HepG2 (cell line): Measurements from ENCODE around the gene SIX4. TPM values are rescaled to one million over a fixed set of nuclear protein-coding genes. Genes with fewer than 3 reads are reported as not detected.
A peak's percentile ranks its signal among the peaks of the same experiment; 100 is the strongest.

Source experiments
- ATF7-NPFF ChIP-seq: sonication (generic); formaldehyde crosslinking; IDR thresholded peaks from 2 replicates; pipeline ENCODE4 v1.8.1; 2023; ENCODE audit warnings: mild to moderate bottlenecking, low read depth, missing genetic modification reagents, moderate library complexity
- HMG20A ChIP-seq: IDR thresholded peaks from 2 replicates; pipeline ENCODE4 v1.6.1; 2016; ENCODE audit warnings: borderline replicate concordance
- HMGXB4 ChIP-seq, 2 experiments: sonication (generic) in 1 of 2; formaldehyde crosslinking in 1 of 2; IDR thresholded peaks; 2 replicates each; pipeline versions ENCODE4 v1.4.0 to v1.6.1; 2018 to 2020; ENCODE audit warnings: missing genetic modification reagents in 2 of 2, borderline replicate concordance in 1 of 2, low read depth in 1 of 2, mild to moderate bottlenecking in 1 of 2, missing biosample characterization in 1 of 2
- NFRKB ChIP-seq: fragments of 450-650 bp; IDR thresholded peaks from 2 replicates; pipeline ENCODE4 v1.6.1; 2017
- NR2C2 ChIP-seq: sonication (generic); formaldehyde crosslinking; IDR thresholded peaks from 2 replicates; pipeline ENCODE4 v1.4.0; 2020; ENCODE audit warnings: missing genetic modification reagents, mild to moderate bottlenecking, moderate library complexity, borderline replicate concordance
- PHF21A ChIP-seq: sonication (generic); formaldehyde crosslinking; IDR thresholded peaks from 2 replicates; pipeline ENCODE4 v1.5.0; 2020; ENCODE audit warnings: mild to moderate bottlenecking, missing genetic modification reagents
- SP2 ChIP-seq: sonication (generic); formaldehyde crosslinking; IDR thresholded peaks from 2 replicates; pipeline ENCODE4 v1.5.1; 2020; ENCODE audit warnings: mild to moderate bottlenecking, missing genetic modification reagents
- TFDP1 ChIP-seq: IDR thresholded peaks from 2 replicates; pipeline ENCODE4 v1.6.1; 2016; ENCODE audit warnings: missing compliant biosample characterization, missing genetic modification reagents, borderline replicate concordance
- TMF1 ChIP-seq: sonication (generic); formaldehyde crosslinking; IDR thresholded peaks from 2 replicates; pipeline ENCODE4 v1.8.1; 2022; ENCODE audit warnings: low read depth, missing genetic modification reagents
- ZFP36L2 ChIP-seq: sonication (generic); formaldehyde crosslinking; IDR thresholded peaks from 2 replicates; pipeline ENCODE4 v1.4.0; 2020; ENCODE audit warnings: missing genetic modification reagents
- ZMYM4 ChIP-seq: sonication (generic); formaldehyde crosslinking; IDR thresholded peaks from 2 replicates; pipeline ENCODE4 v1.8.1; 2023; ENCODE audit warnings: mild to moderate bottlenecking, missing genetic modification reagents
- ZNF251 ChIP-seq: sonication (generic); formaldehyde crosslinking; IDR thresholded peaks from 2 replicates; pipeline ENCODE4 v1.9.0; 2021; ENCODE audit warnings: mild to moderate bottlenecking, missing genetic modification reagents
- ZNF260 ChIP-seq: sonication (generic); formaldehyde crosslinking; IDR thresholded peaks from 2 replicates; pipeline ENCODE4 v1.4.0; 2020; ENCODE audit warnings: missing genetic modification reagents, low read depth, mild to moderate bottlenecking, borderline replicate concordance
- ZNF335 ChIP-seq: sonication (generic); formaldehyde crosslinking; IDR thresholded peaks from 2 replicates; pipeline ENCODE4 v1.4.0; 2020; ENCODE audit warnings: missing genetic modification reagents
- ZNF430 ChIP-seq: sonication (generic); formaldehyde crosslinking; IDR thresholded peaks from 2 replicates; pipeline ENCODE4 v1.9.0; 2021; ENCODE audit warnings: mild to moderate bottlenecking, missing genetic modification reagents
- ZNF446 ChIP-seq: sonication (generic); formaldehyde crosslinking; IDR thresholded peaks from 2 replicates; pipeline ENCODE4 v1.5.0; 2020; ENCODE audit warnings: mild to moderate bottlenecking, missing genetic modification reagents
- ZNF549 ChIP-seq: sonication (generic); formaldehyde crosslinking; IDR thresholded peaks from 2 replicates; pipeline ENCODE4 v1.5.0; 2020; ENCODE audit warnings: missing genetic modification reagents
- ZNF557 ChIP-seq: sonication (generic); formaldehyde crosslinking; IDR thresholded peaks from 2 replicates; pipeline ENCODE4 v1.4.0; 2020; ENCODE audit warnings: missing genetic modification reagents
- ZSCAN31 ChIP-seq: sonication (generic); formaldehyde crosslinking; IDR thresholded peaks from 2 replicates; pipeline ENCODE4 v1.5.0; 2020; ENCODE audit warnings: low read depth, mild to moderate bottlenecking, missing genetic modification reagents
- ZSCAN9 ChIP-seq: IDR thresholded peaks from 2 replicates; pipeline ENCODE4 v1.6.1; 2016; ENCODE audit warnings: borderline replicate concordance
- polyA plus RNA-seq, 8 experiments: library from polyadenylated mRNA; depleted of rRNA in 3 of 8; stranded (reverse) in 7 of 8; unstranded in 1 of 8; fragments of >200 nt; fragmentation: Illumina TruSeq in 4 of 8; extraction: Trizol in 4 of 8; gene quantifications; 2 replicates each; pipeline versions ENCODE4 v1.2.1 to v1.2.3, GENCODE V29; 2011 to 2016; ENCODE audit warnings: low read depth in 4 of 8, missing spikeins in 1 of 8, mixed read lengths in 1 of 8; ENCODE audit not compliant: insufficient read depth in 1 of 8
- total RNA-seq, 5 experiments: library from RNA; depleted of rRNA; stranded (reverse); fragments of >200 nt; fragmentation: Illumina TruSeq; extraction: Trizol; gene quantifications; 2 replicates each; pipeline ENCODE4 v1.2.3, GENCODE V29; 2016; ENCODE audit warnings: low read depth in 1 of 5
- TF ChIP-seq, protein P1 (sequence below): sonication (generic); formaldehyde crosslinking; IDR thresholded peaks from 2 replicates; pipeline ENCODE4 v1.5.0; 2020; ENCODE audit warnings: missing genetic modification reagents
- TF ChIP-seq, protein P2 (sequence below): sonication (generic); formaldehyde crosslinking; IDR thresholded peaks from 2 replicates; pipeline ENCODE4 v1.4.0; 2020; ENCODE audit warnings: low read depth, mild to moderate bottlenecking, missing genetic modification reagents
- TF ChIP-seq, protein P3 (sequence below): fragments of 450-650 bp; IDR thresholded peaks from 2 replicates; pipeline ENCODE4 v1.6.1; 2017; ENCODE audit warnings: mild to moderate bottlenecking

The SIX4 gene
- total and polyA plus RNA-seq, 2 of the 13 experiments (the other 11 are each of a cell fraction or from before 2014, with no cell fraction given): 5.0 to 6.0 TPM

GRCh38 chr14:60722357-60723115, 1.6 kb downstream of the SIX4 start (continued):
- TF ChIP-seq, protein P1, sequence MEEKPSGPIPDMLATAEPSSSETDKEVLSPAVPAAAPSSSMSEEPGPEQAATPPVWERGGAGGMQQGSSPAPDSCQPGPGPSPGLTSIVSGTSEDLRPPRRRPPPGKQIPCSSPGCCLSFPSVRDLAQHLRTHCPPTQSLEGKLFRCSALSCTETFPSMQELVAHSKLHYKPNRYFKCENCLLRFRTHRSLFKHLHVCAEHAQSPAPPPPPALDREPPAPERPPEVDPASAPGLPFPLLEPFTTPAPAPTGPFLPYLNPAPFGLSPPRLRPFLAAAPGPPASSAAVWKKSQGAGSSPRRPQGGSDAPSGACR (CRISPR knock-in tag): 0 out of 2 replicates have a peak, but pooled peaks have one; percentile 4
- TF ChIP-seq ATF7-NPFF (CRISPR knock-in tag): peak; percentile 56; the same call in 1 of the 2 replicates
- no peak for TF ChIP-seq ZNF251 (CRISPR knock-in tag)
- 0 out of 2 replicates have a peak, but pooled peaks have one; percentile 59 for TF ChIP-seq TMF1
- peak; percentile 27; the same call in 1 of the 2 replicates for TF ChIP-seq HMG20A (CRISPR knock-in tag)
- no peak for TF ChIP-seq NR2C2 (CRISPR knock-in tag)
- no peak for TF ChIP-seq ZNF335
- TF ChIP-seq ZMYM4 (CRISPR knock-in tag): peak; percentile 89
- TF ChIP-seq, protein P2, sequence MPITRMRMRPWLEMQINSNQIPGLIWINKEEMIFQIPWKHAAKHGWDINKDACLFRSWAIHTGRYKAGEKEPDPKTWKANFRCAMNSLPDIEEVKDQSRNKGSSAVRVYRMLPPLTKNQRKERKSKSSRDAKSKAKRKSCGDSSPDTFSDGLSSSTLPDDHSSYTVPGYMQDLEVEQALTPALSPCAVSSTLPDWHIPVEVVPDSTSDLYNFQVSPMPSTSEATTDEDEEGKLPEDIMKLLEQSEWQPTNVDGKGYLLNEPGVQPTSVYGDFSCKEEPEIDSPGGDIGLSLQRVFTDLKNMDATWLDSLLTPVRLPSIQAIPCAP: no peak
- no peak for TF ChIP-seq ZNF430
- no peak for TF ChIP-seq NFRKB
- 0 out of 2 replicates have a peak, but pooled peaks have one; percentile 67 for TF ChIP-seq ZSCAN31 (CRISPR knock-in tag)
- no peak for TF ChIP-seq ZNF549 (CRISPR knock-in tag)
- no peak for TF ChIP-seq TFDP1
- TF ChIP-seq ZSCAN9 (CRISPR knock-in tag): no peak; the same call in 1 of the 2 replicates
- no peak for TF ChIP-seq ZNF446
- TF ChIP-seq, protein P3, sequence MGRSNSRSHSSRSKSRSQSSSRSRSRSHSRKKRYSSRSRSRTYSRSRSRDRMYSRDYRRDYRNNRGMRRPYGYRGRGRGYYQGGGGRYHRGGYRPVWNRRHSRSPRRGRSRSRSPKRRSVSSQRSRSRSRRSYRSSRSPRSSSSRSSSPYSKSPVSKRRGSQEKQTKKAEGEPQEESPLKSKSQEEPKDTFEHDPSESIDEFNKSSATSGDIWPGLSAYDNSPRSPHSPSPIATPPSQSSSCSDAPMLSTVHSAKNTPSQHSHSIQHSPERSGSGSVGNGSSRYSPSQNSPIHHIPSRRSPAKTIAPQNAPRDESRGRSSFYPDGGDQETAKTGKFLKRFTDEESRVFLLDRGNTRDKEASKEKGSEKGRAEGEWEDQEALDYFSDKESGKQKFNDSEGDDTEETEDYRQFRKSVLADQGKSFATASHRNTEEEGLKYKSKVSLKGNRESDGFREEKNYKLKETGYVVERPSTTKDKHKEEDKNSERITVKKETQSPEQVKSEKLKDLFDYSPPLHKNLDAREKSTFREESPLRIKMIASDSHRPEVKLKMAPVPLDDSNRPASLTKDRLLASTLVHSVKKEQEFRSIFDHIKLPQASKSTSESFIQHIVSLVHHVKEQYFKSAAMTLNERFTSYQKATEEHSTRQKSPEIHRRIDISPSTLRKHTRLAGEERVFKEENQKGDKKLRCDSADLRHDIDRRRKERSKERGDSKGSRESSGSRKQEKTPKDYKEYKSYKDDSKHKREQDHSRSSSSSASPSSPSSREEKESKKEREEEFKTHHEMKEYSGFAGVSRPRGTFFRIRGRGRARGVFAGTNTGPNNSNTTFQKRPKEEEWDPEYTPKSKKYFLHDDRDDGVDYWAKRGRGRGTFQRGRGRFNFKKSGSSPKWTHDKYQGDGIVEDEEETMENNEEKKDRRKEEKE: no peak
- peak; percentile 42; the same call in 1 of the 2 replicates for TF ChIP-seq PHF21A
- no peak for TF ChIP-seq SP2
- no peak for TF ChIP-seq ZNF557 (CRISPR knock-in tag)
- TF ChIP-seq ZFP36L2: no peak
- no peak; a peak in 1 of 4 replicates for TF ChIP-seq HMGXB4 (CRISPR knock-in tag; IDR thresholded peaks at IDR 0.05; ENCODE audit: borderline replicate concordance in 1 of 2, low read depth in 1 of 2)
- TF ChIP-seq ZNF260 (CRISPR knock-in tag): no peak
